SK-N-SH treated with all-trans-retinoic acid at 6 μM for 48 hours (cell line): ENCODE measurements around the gene CD2.

Source experiments
- ATAC-seq: fragments of 200-7000 bp; cut with Tn5 transposase; 3 replicates; pipeline ENCODE4 v1.9.1; 2020; ENCODE audit warnings: mild to moderate bottlenecking, moderate library complexity
- ARNTL ChIP-seq: fragments of 450-650 bp; formaldehyde crosslinking; IDR thresholded peaks from 2 replicates; pipeline ENCODE4 v1.5.0; 2020; ENCODE audit warnings: low read depth, mild to moderate bottlenecking, moderate library complexity, borderline replicate concordance
- BACH2 ChIP-seq: fragments of 250-450 bp; sonication (Bioruptor Pico); IDR thresholded peaks from 2 replicates; pipeline ENCODE4 v1.9.0; 2021; ENCODE audit warnings: mild to moderate bottlenecking, borderline replicate concordance
- CSDC2 ChIP-seq: fragments of 250-450 bp; sonication (Bioruptor Pico); IDR thresholded peaks from 2 replicates; pipeline ENCODE4 v1.5.0; 2020; ENCODE audit warnings: mild to moderate bottlenecking, moderate library complexity
- ESRRG ChIP-seq: fragments of 250-450 bp; sonication (Bioruptor Pico); IDR thresholded peaks from 2 replicates; pipeline ENCODE4 v1.6.1; 2021; ENCODE audit warnings: mild to moderate bottlenecking
- OSR1 ChIP-seq: fragments of 250-450 bp; sonication (Bioruptor Pico); IDR thresholded peaks from 2 replicates; pipeline ENCODE4 v1.8.0; 2022; ENCODE audit warnings: moderate library complexity, mild to moderate bottlenecking, inconsistent platforms
- PPARA ChIP-seq: fragments of 250-450 bp; sonication (Bioruptor Pico); IDR thresholded peaks from 2 replicates; pipeline ENCODE4 v1.5.0; 2020; ENCODE audit warnings: mild to moderate bottlenecking, borderline replicate concordance
- RARB ChIP-seq: fragments of 250-450 bp; sonication (Bioruptor Pico); IDR thresholded peaks from 2 replicates; pipeline ENCODE4 v1.8.0; 2021; ENCODE audit warnings: mild to moderate bottlenecking, moderate library complexity
- SNAI2 ChIP-seq: fragments of 250-450 bp; sonication (Bioruptor Pico); IDR thresholded peaks from 2 replicates; pipeline ENCODE4 v1.5.0; 2020; ENCODE audit warnings: mild to moderate bottlenecking, moderate library complexity
- TCF4 ChIP-seq: fragments of 250-450 bp; sonication (Bioruptor Pico); IDR thresholded peaks from 2 replicates; pipeline ENCODE4 v1.8.0; 2021; ENCODE audit warnings: mild to moderate bottlenecking, moderate library complexity, borderline replicate concordance
- TOX ChIP-seq: fragments of 250-450 bp; sonication (Bioruptor Pico); IDR thresholded peaks from 2 replicates; pipeline ENCODE4 v1.8.0; 2021; ENCODE audit warnings: mild to moderate bottlenecking, moderate library complexity, borderline replicate concordance
- ZC3H10 ChIP-seq: fragments of 250-450 bp; sonication (Bioruptor Pico); IDR thresholded peaks from 2 replicates; pipeline ENCODE4 v1.5.1; 2021; ENCODE audit warnings: mild to moderate bottlenecking, moderate library complexity
- ZFP3 ChIP-seq: fragments of 250-450 bp; sonication (Bioruptor Pico); IDR thresholded peaks from 2 replicates; pipeline ENCODE4 v1.5.0; 2020; ENCODE audit warnings: mild to moderate bottlenecking, moderate library complexity
- ZNF565 ChIP-seq: fragments of 450-650 bp; formaldehyde crosslinking; conservative IDR thresholded peaks from 2 replicates; pipeline ENCODE4 v1.5.0; 2020; ENCODE audit warnings: low read depth, mild to moderate bottlenecking, moderate library complexity
- TF ChIP-seq, protein P1 (sequence below): fragments of 250-450 bp; sonication (Bioruptor Pico); IDR thresholded peaks from 2 replicates; pipeline ENCODE4 v1.5.1; 2021; ENCODE audit warnings: mild to moderate bottlenecking, moderate library complexity
- TF ChIP-seq, protein P2 (sequence below): fragments of 250-450 bp; sonication (Bioruptor Pico); IDR thresholded peaks from 2 replicates; pipeline ENCODE4 v1.5.0; 2020; ENCODE audit warnings: mild to moderate bottlenecking, moderate library complexity
- TF ChIP-seq, protein P3 (sequence below): fragments of 250-450 bp; sonication (Bioruptor Pico); IDR thresholded peaks from 2 replicates; pipeline ENCODE4 v1.5.1; 2020; ENCODE audit warnings: low read depth, mild to moderate bottlenecking, moderate library complexity
- TF ChIP-seq, protein P4 (sequence below): fragments of 250-450 bp; sonication (Bioruptor Pico); IDR thresholded peaks from 2 replicates; pipeline ENCODE4 v1.8.0; 2020; ENCODE audit warnings: mild to moderate bottlenecking, moderate library complexity, borderline replicate concordance
- TF ChIP-seq, protein P5 (sequence below): fragments of 250-450 bp; sonication (Bioruptor Pico); IDR thresholded peaks from 2 replicates; pipeline ENCODE4 v1.8.0; 2021; ENCODE audit warnings: low read depth, mild to moderate bottlenecking, moderate library complexity, borderline replicate concordance

The CD2 gene

DNA sequence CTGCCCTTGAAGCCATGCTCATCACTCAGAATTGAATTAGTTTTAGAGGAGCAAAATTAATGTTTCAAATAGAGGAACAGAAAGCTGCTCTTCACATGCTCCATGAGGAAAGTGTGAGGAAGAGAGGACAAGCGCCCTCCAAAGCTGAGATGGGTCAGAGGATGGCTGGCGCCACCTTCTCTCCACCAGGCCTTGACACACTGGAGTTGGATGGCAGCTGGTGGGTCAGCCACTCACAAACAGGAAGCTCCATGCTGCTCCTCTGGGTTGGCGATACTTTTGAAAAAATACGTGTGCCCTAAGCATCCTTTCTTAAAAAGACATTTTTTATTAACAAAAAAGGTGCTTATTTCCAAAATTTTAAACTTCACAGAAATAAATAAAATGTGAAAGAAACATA is 3.1 kb upstream of the CD2 start:
- TF ChIP-seq TOX (no peak), RARB (CRISPR knock-in tag) (no peak), BACH2 (CRISPR knock-in tag) (no peak), ZFP3 (CRISPR knock-in tag) (no peak), ARNTL (CRISPR knock-in tag) (no peak), OSR1 (CRISPR knock-in tag) (no peak), CSDC2 (CRISPR knock-in tag) (no peak), PPARA (CRISPR knock-in tag) (no peak), TCF4 (CRISPR knock-in tag) (no peak), ZNF565 (CRISPR knock-in tag) (no peak), ZC3H10 (CRISPR knock-in tag) (no peak), SNAI2 (no peak)
- TF ChIP-seq, protein P1, sequence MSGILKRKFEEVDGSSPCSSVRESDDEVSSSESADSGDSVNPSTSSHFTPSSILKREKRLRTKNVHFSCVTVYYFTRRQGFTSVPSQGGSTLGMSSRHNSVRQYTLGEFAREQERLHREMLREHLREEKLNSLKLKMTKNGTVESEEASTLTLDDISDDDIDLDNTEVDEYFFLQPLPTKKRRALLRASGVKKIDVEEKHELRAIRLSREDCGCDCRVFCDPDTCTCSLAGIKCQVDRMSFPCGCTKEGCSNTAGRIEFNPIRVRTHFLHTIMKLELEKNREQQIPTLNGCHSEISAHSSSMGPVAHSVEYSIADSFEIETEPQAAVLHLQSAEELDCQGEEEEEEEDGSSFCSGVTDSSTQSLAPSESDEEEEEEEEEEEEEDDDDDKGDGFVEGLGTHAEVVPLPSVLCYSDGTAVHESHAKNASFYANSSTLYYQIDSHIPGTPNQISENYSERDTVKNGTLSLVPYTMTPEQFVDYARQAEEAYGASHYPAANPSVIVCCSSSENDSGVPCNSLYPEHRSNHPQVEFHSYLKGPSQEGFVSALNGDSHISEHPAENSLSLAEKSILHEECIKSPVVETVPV: no peak
- TF ChIP-seq, protein P2, sequence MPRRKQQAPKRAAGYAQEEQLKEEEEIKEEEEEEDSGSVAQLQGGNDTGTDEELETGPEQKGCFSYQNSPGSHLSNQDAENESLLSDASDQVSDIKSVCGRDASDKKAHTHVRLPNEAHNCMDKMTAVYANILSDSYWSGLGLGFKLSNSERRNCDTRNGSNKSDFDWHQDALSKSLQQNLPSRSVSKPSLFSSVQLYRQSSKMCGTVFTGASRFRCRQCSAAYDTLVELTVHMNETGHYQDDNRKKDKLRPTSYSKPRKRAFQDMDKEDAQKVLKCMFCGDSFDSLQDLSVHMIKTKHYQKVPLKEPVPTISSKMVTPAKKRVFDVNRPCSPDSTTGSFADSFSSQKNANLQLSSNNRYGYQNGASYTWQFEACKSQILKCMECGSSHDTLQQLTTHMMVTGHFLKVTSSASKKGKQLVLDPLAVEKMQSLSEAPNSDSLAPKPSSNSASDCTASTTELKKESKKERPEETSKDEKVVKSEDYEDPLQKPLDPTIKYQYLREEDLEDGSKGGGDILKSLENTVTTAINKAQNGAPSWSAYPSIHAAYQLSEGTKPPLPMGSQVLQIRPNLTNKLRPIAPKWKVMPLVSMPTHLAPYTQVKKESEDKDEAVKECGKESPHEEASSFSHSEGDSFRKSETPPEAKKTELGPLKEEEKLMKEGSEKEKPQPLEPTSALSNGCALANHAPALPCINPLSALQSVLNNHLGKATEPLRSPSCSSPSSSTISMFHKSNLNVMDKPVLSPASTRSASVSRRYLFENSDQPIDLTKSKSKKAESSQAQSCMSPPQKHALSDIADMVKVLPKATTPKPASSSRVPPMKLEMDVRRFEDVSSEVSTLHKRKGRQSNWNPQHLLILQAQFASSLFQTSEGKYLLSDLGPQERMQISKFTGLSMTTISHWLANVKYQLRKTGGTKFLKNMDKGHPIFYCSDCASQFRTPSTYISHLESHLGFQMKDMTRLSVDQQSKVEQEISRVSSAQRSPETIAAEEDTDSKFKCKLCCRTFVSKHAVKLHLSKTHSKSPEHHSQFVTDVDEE (CRISPR knock-in tag): no peak
- TF ChIP-seq, protein P3, sequence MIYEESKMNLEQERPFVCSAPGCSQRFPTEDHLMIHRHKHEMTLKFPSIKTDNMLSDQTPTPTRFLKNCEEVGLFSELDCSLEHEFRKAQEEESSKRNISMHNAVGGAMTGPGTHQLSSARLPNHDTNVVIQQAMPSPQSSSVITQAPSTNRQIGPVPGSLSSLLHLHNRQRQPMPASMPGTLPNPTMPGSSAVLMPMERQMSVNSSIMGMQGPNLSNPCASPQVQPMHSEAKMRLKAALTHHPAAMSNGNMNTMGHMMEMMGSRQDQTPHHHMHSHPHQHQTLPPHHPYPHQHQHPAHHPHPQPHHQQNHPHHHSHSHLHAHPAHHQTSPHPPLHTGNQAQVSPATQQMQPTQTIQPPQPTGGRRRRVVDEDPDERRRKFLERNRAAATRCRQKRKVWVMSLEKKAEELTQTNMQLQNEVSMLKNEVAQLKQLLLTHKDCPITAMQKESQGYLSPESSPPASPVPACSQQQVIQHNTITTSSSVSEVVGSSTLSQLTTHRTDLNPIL (CRISPR knock-in tag): no peak
- TF ChIP-seq, protein P4, sequence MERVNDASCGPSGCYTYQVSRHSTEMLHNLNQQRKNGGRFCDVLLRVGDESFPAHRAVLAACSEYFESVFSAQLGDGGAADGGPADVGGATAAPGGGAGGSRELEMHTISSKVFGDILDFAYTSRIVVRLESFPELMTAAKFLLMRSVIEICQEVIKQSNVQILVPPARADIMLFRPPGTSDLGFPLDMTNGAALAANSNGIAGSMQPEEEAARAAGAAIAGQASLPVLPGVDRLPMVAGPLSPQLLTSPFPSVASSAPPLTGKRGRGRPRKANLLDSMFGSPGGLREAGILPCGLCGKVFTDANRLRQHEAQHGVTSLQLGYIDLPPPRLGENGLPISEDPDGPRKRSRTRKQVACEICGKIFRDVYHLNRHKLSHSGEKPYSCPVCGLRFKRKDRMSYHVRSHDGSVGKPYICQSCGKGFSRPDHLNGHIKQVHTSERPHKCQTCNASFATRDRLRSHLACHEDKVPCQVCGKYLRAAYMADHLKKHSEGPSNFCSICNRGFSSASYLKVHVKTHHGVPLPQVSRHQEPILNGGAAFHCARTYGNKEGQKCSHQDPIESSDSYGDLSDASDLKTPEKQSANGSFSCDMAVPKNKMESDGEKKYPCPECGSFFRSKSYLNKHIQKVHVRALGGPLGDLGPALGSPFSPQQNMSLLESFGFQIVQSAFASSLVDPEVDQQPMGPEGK (CRISPR knock-in tag): no peak
- ATAC-seq: no peak

DNA sequence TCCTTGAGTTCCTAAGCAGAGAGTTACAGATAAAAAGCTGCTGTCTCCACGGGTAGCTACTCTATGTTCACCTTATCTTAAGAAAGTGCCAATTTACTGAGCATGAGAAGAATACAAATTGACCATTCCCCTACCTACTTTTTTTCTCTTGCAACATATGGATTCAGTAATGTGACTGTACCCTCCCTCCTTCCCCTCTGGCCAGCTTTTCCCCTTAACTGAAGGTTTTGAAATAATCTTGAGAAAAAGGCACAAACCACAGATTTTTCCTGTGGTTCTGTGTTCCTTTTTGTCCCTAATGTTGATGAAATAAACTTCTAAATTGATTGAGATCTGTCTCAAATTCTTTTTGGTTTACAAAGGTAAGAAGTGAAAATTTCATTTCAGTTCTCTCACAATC is 2.6 kb upstream of the CD2 start:
- TF ChIP-seq, protein P5, sequence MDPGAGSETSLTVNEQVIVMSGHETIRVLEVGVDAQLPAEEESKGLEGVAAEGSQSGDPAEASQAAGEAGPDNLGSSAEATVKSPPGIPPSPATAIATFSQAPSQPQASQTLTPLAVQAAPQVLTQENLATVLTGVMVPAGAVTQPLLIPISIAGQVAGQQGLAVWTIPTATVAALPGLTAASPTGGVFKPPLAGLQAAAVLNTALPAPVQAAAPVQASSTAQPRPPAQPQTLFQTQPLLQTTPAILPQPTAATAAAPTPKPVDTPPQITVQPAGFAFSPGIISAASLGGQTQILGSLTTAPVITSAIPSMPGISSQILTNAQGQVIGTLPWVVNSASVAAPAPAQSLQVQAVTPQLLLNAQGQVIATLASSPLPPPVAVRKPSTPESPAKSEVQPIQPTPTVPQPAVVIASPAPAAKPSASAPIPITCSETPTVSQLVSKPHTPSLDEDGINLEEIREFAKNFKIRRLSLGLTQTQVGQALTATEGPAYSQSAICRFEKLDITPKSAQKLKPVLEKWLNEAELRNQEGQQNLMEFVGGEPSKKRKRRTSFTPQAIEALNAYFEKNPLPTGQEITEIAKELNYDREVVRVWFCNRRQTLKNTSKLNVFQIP (CRISPR knock-in tag): no peak
- TF ChIP-seq ESRRG (no peak), ARNTL (CRISPR knock-in tag) (no peak)
- no peak for ATAC-seq

DNA sequence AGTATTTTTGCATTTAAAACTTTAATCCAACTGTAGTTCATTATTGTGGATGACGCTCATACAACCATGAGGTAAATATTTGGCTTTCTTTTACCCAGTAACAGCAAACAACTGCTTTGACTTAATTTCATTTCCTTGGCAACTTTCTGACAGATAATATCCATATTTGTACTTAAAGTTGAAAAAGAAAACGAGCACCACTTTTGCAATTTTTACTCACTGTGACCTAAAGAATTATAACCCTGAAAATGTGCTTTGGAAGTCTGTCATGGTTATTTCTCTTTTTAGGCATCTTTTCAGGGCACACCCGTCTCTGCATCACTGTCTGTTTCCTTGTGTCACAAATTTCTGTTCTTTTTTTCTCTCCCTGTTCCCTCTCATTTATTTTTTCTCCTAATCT is 918 bp upstream of the CD2 start:
- TF ChIP-seq ZNF565 (CRISPR knock-in tag) (no peak), ZFP3 (CRISPR knock-in tag) (no peak), ARNTL (CRISPR knock-in tag) (no peak), ESRRG (no peak)
- TF ChIP-seq, protein P5 (CRISPR knock-in tag): no peak
- TF ChIP-seq, all 23 proteins: peak for 0
- ATAC-seq: no peak
